Smooth muscle cell (in vitro differentiated cells): ENCODE results near the gene C22orf39. TPM values are rescaled to one million over a fixed set of nuclear protein-coding genes. Genes with fewer than 3 reads are reported as not detected.

ENCODE experiments used
- DNase-seq: peaks from one replicate; lab custom pipeline; 2025; ENCODE audit not compliant: unreplicated experiment; lab: John Stamatoyannopoulos, UW
- H2AFZ ChIP-seq: fragments of 200-600 bp; sonication (generic); 2 replicates; pipeline ENCODE4 v1.6.0; 2016; ENCODE audit warnings: antibody characterized with exemption, low read depth, mild to moderate bottlenecking
- H3F3A ChIP-seq: fragments of 200-600 bp; sonication (generic); 2 replicates; pipeline ENCODE4 v1.6.0; 2017; ENCODE audit warnings: antibody characterized with exemption, low read depth
- H3K27ac ChIP-seq: fragments of 200-600 bp; sonication (generic); 2 replicates; pipeline ENCODE4 v1.5.1; 2016; ENCODE audit warnings: low read depth, mild to moderate bottlenecking
- H3K27me3 ChIP-seq: fragments of 200-600 bp; sonication (generic); 2 replicates; pipeline ENCODE4 v1.6.1; 2016; ENCODE audit warnings: low read depth, mild to moderate bottlenecking
- H3K36me3 ChIP-seq: fragments of 200-600 bp; sonication (generic); 2 replicates; pipeline ENCODE4 v1.5.1; 2016; ENCODE audit warnings: low read depth
- H3K4me1 ChIP-seq: fragments of 200-600 bp; sonication (generic); 2 replicates; pipeline ENCODE4 v1.5.1; 2016; ENCODE audit warnings: low read depth
- H3K4me2 ChIP-seq: fragments of 200-600 bp; sonication (generic); 2 replicates; pipeline ENCODE4 v1.6.0; 2016; ENCODE audit warnings: mild to moderate bottlenecking
- H3K4me3 ChIP-seq: fragments of 200-600 bp; sonication (generic); 2 replicates; pipeline ENCODE4 v1.5.1; 2016; ENCODE audit warnings: mild to moderate bottlenecking
- H3K79me2 ChIP-seq: fragments of 200-600 bp; sonication (generic); 2 replicates; pipeline ENCODE4 v1.6.0; 2016; ENCODE audit warnings: low read depth, mild to moderate bottlenecking
- H3K9ac ChIP-seq: fragments of 200-600 bp; sonication (generic); 2 replicates; pipeline ENCODE4 v1.6.0; 2016; ENCODE audit warnings: low read depth
- H3K9me3 ChIP-seq: fragments of 200-600 bp; sonication (generic); replicated peaks from 2 replicates; pipeline ENCODE4 v1.5.1; 2016; ENCODE audit warnings: low read depth
- H4K20me1 ChIP-seq: fragments of 200-600 bp; sonication (generic); 2 replicates; pipeline ENCODE4 v1.6.0; 2016; ENCODE audit warnings: low read depth
- CTCF ChIP-seq: fragments of 200-600 bp; sonication (generic); IDR thresholded peaks from 2 replicates; pipeline ENCODE4 v1.5.1; 2017; ENCODE audit warnings: borderline replicate concordance, mild to moderate bottlenecking, antibody characterized with exemption; ENCODE audit not compliant: insufficient read depth, poor library complexity, severe bottlenecking
- WGBS: methylation state at CpG from one replicate; pipeline ENCODE4 v1.1.7; 2016; ENCODE audit warnings: low lambda C conversion rate; 5-methylcytosine and 5-hydroxymethylcytosine counted together
- polyA plus RNA-seq: library from polyadenylated mRNA; unstranded; fragments of >200 nt; fragmentation: Nextera tagmentation; extraction: Ambion mirVana; gene quantifications from 2 replicates; pipeline ENCODE4 v1.2.1, GENCODE V29; 2016
- total RNA-seq: library from RNA; depleted of rRNA; stranded (reverse); fragments of >200 nt; gene quantifications from 2 replicates; pipeline ENCODE4 v1.2.3, GENCODE V29; 2014

Gene C22orf39
- total and polyA plus RNA-seq, 2 experiments from 2014 or later: 16.5 to 29.5 TPM

- Histone ChIP-seq H3K4me3 (no peak overlapping the region), H3K9me3 (no peaks in the 10 kb centered on the region), H2AFZ (no peak overlapping the region), H3K27ac (no peak overlapping the region), H3K4me1 (no peaks in the 10 kb centered on the region), H3K36me3 (no peaks in the 10 kb centered on the region), H3K9ac (no peak overlapping the region), H3F3A (no peaks in the 10 kb centered on the region), H3K4me2 (no peak overlapping the region), H3K27me3 (no peaks in the 10 kb centered on the region), H4K20me1 (no peaks in the 10 kb centered on the region), H3K79me2 (no peaks in the 10 kb centered on the region)
- WGBS: 79% methylated on average over 3 of the region's 3 CpGs
- TF ChIP-seq CTCF: no peak
- DNase-seq: no peak
Observed at GRCh38 chr22:19397734-19398104, 49.8 kb downstream of the C22orf39 start.

- 92% methylated on average over 6 of the region's 6 CpGs for WGBS
- no peak overlapping the region for H3K27ac ChIP-seq
- H3K27me3 ChIP-seq: no peaks in the 10 kb centered on the region
- H3K36me3 ChIP-seq: no peaks in the 10 kb centered on the region
- H3K79me2 ChIP-seq: no peaks in the 10 kb centered on the region
- H3K4me2 ChIP-seq: no peak overlapping the region
- no peaks in the 10 kb centered on the region for H3K9me3 ChIP-seq
- no peaks in the 10 kb centered on the region for H3K4me1 ChIP-seq
- H3F3A ChIP-seq: no peaks in the 10 kb centered on the region
- TF ChIP-seq CTCF: no peak
- no peaks in the 10 kb centered on the region for H4K20me1 ChIP-seq
- no peak overlapping the region for H2AFZ ChIP-seq
- DNase-seq: no peak
- no peak overlapping the region for H3K4me3 ChIP-seq
- no peak overlapping the region for H3K9ac ChIP-seq
Observed at GRCh38 chr22:19396934-19397733, 50.4 kb downstream of the C22orf39 start.

GRCh38 chr22:19396561-19396933 is 51.0 kb downstream of the C22orf39 start:
- no peak overlapping the region for H3K4me3 ChIP-seq
- no peak overlapping the region for H3K27ac ChIP-seq
- H3F3A ChIP-seq: no peaks in the 10 kb centered on the region
- no peaks in the 10 kb centered on the region for H3K4me1 ChIP-seq
- no peak for DNase-seq
- H3K4me2 ChIP-seq: no peak overlapping the region
- no peaks in the 10 kb centered on the region for H3K27me3 ChIP-seq
- no peak overlapping the region for H2AFZ ChIP-seq
- H3K36me3 ChIP-seq: no peaks in the 10 kb centered on the region
- whole genome bisulfite sequencing: 100% methylated on average over 6 of the region's 6 CpGs
- no peaks in the 10 kb centered on the region for H4K20me1 ChIP-seq
- H3K9me3 ChIP-seq: no peaks in the 10 kb centered on the region
- TF ChIP-seq CTCF: no peak
- H3K9ac ChIP-seq: no peak overlapping the region
- H3K79me2 ChIP-seq: no peaks in the 10 kb centered on the region

GRCh38 chr22:19395276-19395675 is 52.2 kb downstream of the C22orf39 start:
- Histone ChIP-seq H3K4me2 (no peak overlapping the region), H3K9ac (no peak overlapping the region), H3K36me3 (no peaks in the 10 kb centered on the region), H4K20me1 (no peaks in the 10 kb centered on the region), H3K27me3 (no peaks in the 10 kb centered on the region), H3F3A (no peaks in the 10 kb centered on the region), H3K4me3 (no peak overlapping the region), H3K4me1 (no peaks in the 10 kb centered on the region), H2AFZ (no peak overlapping the region), H3K79me2 (no peaks in the 10 kb centered on the region), H3K27ac (no peak overlapping the region), H3K9me3 (no peaks in the 10 kb centered on the region)
- TF ChIP-seq CTCF: no peak
- 95% methylated on average over 4 of the region's 4 CpGs for WGBS
- no peak for DNase-seq
